Measurements from ENCODE around the gene DLG3.
"Not testable (repeated sequence)": the region's sequence is repeated elsewhere in the genome, so short reads cannot be mapped to it uniquely, and the experiment has no call there.

DLG3 gene

DNA sequence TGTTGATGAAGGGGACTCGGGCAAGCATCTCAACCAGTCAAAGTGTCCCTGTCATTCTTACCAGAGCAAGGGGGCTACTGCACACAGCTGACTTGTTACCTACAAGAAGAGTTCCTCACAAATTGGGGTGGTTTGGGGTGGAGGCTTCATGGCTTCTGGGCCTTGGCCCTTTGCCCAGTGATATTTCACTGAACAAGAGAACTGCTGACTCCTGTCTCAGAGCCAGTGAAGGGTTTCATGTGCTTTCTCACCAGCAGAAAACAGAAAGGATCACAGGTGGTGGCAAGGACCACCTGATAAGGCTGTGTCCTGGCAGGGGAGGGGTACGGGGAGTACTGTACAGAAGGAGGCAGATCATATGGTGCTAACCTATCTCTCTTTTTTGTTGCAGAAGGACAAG, 53.5 kb downstream of the DLG3 start:
- no peak for DNase-seq
- intact Hi-C loops (cut with DNase I) = no loop called here

DNA sequence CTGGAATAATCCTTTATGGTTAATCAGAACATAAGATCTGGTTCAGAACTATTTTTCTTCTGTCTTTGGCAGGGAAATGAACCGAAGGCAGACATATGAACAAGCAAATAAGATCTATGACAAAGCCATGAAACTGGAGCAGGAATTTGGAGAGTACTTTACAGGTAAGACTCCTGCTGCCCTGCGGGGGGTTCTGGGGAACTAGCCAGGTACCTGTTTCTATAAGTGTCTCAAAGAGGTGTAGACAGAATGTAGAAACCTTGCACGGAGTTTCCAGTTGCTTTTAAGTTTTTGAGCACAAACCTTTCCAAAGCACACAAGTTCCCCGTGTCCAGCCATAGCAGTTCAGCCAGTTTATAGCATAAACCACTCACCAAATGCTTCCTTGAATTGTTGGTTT, 56.2 kb downstream of the DLG3 start:
- no peak for DNase-seq
- intact Hi-C loops (cut with DNase I) = no loop called here

DNA sequence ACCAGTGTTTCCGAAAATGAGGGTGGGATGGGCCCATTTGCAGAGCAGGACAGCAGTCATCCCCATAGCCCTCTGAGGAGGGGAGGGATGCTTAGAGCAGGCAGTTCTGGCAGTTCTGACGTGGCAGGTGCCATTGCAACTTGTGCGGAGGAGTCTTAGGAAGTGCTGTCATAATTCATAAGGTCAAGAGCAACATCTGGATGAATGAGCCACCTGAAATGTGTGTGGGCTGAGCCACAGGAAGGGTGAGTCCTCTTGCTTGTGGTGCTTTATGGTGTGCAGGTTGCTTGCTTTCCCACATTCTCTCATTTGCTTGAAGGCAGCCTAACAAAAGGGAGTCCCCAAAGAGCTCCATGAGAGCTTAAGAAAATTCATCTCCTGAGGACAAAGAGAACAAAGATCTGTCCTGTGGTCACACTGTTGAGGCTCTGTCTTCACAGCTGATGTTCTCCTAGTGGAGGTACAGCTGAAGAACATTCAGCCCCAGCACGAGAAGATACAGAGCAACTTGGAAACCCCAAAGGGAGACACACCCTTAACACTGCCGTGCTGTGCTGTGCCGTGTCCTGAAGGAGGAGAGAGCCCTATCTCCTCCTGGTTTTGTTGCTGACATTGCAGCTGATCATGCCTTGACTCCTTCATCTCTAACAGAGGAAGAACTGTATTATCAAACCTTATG, 60.3 kb downstream of the DLG3 start:
- no peak for DNase-seq
- intact Hi-C loops (cut with DNase I) = no loop called here

DNA sequence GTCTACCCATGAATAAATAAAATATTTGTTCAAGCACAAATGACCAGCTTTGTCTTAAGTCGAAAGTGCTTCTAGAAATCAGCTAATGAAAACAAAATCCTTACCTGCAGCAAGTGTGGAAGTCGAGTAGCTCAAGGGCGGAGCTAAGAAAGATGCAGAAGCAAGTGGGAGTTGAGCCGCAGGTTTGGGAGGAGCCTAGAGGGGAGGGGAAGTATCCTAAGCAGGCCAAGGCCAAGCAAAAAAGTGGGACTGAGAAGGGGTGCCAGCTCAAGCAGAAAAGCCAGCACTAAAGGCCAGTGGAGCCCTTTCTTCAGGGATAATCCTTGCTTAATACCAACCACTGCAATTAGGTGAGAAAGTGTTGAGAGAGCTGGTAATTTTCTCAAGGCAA, 60.8 kb downstream of the DLG3 start:
- DNase-seq = no peak
- intact Hi-C loops (cut with DNase I) = no loop called here

DNA sequence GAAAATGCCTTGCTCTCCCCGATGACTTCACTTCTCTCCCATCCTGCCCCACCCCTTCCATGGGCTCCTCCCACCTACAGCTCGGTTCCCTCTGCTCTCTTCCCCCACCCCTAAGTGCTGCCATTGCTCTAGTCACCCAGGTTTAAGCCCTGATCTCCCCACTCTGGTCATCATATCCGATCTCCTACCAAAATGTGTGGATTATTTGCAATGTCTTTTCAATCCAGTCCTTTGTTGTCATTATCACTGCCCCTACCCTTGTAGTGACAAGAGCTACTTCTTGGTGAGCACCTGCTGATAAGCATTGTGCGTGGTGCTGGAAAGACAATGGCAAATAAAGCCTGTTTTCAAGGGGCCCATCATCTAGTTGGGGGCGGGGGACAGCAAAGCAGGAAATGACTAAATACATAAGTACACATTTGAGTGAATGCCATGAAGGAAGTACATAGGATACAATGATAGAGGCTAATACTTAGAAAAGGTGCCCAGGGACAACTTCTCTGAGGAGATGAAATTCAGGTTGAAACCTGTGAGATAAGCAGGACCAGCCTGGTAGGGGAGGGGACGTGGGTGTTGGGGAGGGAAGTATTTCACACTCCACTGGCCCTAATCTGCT, 63.8 kb downstream of the DLG3 start:
- intact Hi-C loops (cut with DNase I) = no loop called here
- DNase-seq = no peak

DNA sequence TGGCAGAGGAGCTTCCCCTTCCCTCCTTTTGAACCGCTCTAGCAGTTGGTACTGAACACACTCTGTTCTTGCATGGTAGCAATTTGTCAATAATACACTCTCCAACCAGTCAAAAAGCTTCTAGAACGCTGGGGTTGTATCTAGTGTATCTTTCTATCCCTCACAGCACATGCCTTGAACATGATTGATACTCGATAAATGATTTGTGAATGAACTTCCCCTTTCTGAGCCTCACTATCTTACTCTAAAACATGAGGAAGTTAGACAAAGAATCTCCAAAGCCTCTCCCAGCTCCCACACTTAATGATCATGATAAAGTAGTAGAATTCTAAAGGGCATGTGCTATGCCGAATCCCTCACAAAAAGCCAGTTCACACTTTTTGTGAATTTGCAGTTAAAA, 64.4 kb downstream of the DLG3 start:
- no peak for DNase-seq
- intact Hi-C loops (cut with DNase I) = no loop called here

DNA sequence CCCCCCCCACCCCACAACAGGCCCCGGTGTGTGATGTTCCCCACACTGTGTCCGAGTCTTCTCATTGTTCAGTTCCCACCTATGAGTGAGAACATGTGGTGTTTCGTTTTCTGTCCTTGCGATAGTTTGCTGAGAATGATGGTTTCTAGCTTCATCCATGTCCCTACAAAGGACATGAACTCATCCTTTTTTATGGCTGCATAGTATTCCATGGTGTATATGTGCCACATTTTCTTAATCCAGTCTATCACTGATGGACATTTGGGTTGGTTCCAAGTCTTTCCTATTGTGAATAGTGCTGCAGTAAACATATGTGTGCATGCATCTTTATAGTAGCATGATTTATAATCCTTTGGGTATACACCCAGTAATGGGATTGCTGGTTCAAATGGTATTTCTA, 70.6 kb downstream of the DLG3 start:
- intact Hi-C loops (cut with DNase I); DNase-seq: not testable (repeated sequence)

DNA sequence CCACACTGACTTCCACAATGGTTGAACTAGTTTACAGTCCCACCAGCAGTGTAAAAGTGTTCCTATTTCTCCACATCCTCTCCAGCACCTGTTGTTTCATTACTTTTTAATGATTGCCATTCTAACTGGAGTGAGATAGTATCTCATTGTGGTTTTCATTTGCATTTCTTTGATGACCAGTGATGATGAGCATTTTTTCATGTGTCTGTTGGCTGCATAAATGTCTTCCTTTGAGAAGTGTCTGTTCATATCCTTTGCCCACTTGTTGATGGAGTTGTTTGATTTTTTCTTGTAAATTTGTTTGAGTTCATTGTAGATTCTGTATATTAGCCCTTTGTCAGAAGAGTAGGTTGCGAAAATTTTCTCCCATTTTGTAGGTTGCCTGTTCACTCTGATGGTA, 71.1 kb downstream of the DLG3 start:
- intact Hi-C loops (cut with DNase I) = not testable (repeated sequence)

DNA sequence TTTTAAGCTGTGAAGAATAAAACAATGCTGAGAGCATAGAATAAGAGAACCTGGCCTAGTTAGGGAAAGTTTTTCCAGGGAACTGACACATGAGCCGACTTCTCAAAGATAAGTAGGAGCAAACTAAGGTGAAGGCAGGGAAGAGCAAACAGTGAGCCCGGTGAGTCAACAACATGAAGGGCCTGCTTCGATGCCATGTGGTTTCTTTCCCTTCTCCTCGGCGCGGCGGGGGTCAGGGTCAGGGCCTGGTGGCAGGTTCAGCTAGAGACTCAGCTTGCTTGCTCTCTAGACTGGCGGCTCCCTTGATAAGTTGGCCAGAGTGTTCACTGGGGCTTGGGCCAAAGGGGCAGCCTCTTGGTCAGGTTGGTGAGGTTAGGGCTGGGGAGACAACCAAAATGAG, 81.1 kb downstream of the DLG3 start:
- no peak for DNase-seq
- intact Hi-C loops (cut with DNase I) = no loop called here

More for the DNA sequence above, 71.1 kb downstream of the DLG3 start:
- not testable (repeated sequence) for DNase-seq

DNA sequence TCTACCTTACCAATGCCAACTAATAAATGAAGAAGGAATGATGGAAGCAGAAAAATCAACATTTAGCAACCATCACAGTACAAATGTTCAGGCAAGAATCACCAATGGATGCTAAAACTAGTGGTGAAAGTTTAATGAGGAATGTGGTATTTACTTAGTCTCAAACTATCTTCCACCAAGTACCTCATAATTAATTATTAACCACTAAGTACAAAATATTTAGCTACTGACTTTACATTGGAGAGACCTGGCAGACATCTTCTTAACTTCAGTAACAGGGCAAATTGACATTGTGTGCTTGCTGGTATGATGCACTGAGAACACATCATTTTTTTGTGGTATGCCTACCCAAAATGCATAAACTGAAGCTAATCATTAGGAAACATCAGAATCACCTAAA, 82.4 kb downstream of the DLG3 start:
- DNase-seq = no peak
- intact Hi-C loops (cut with DNase I) = no loop called here

DNA sequence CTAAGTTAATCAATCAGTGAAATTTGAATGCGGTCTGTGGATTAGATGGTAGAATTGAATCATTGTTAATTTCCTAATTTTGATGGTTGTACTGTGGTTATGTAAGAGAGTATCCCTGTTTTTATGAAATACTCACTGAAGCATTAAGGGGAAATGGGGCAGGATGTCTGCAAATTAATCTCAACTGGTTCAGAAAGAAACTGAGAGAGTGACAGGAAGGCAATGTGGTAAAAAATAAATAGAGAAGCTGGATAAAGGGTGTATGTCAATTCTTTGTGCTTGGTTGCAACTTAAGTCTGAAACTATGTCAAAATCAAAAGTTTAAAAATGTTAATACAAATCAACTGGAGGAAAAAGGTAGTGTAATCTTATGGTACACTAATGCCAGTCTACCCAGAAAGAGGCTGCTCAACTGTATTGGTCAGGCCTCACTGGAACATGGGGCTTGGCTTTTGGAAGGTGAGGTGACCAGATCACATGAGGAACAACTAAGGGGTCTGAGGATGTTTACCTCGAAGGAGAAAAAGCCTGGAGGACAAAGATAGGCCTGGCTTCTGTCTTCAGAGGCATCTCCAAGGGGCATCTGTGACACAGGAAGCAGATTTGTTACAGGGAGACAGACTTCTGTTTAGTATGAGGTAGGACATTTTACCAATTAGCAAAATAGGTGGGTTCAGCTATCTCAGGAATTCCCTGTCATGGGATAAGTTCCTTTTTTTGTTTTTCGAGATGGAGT, 83.1 kb downstream of the DLG3 start:
- DNase-seq = no peak
- intact Hi-C loops (cut with DNase I) = no loop called here

DNA sequence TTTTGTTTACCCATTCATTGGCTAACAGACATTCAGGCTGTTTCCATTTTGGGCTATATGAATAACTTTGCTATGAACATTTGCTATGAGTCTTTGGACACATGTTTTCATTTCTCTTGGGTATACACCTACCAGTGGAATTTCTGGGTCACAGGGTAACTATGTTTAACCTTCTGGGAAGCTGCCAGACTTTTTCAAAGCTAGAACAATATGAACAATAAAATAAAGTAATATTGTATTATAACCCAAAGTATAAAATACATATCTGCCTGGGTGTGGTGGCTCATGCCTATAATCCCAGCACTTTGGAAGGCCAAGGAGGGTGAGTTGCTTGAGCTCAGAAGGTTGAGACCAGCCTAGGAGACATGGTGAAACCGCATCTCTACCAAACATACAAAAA, 90.6 kb downstream of the DLG3 start:
- intact Hi-C loops (cut with DNase I) = no loop called here
- DNase-seq = no peak

DNA sequence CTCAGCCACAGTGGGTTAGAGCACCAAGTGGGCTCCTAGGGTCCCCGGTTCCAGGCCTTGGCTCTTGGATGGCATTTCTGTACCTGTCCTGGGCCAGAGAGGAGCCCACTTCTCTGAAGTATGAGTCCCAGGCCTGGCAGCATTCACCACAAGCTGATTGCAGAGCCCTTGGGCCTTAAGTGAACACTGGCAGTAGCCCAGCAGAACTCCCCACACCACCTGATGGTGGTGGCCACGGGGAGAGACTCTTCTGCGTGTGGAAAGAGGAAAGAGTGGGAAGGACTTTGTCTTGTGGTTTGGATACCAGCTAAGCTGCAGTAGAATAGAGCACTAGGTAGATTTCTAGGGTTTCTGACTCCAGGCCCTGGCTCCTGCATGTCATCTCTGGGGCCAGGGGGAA, 104.8 kb downstream of the DLG3 start:
- intact Hi-C loops (cut with DNase I) = no loop called here
- no peak for DNase-seq

DNA sequence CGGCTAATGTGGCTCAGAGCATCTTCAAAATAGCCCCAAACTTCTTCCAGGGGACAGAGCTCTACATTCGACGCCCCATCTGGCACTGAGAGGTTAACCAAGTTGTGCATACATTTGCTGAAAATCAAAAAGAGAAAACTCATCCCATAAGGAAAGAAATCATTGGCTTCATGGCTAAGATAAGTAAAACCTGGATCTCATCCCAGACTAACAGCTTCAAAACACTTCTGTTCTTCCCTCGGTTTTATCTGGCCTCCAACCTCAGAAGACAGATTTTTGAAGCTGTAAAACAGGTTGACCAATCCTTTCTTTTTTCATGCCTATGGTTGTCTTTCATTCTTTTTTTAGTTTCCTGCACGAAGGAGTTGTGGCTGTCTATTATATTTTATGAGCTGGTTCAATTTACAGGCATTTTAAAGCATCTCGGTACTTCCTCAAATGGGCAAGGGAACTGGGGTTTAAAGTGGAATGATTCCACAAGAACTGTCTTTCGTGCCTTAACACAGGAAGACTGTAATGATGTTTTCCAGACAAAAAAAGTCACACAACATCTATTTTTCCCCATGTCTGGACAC, 107.6 kb downstream of the DLG3 start:
- intact Hi-C loops (cut with DNase I) = no loop called here
- no peak for DNase-seq

DNA sequence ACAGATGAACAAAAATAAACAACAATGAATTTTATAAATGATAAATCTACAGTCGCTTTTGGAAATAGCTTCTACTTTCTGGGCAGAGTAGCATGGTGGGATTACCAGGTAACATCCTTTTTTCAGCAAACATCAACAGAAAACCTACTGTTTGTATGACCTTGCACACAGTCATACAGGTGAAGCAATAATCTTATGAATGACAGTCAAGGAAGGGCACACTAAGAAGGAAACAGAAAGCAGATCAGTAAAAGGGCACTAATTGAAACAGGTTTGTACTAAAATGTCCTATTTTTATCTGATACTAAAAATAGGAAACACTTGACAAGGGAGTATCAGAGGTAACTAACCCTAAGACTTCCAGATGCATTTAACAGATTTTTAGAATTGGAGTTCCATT, 108.9 kb downstream of the DLG3 start:
- no peak for DNase-seq
- intact Hi-C loops (cut with DNase I) = no loop called here

DNA sequence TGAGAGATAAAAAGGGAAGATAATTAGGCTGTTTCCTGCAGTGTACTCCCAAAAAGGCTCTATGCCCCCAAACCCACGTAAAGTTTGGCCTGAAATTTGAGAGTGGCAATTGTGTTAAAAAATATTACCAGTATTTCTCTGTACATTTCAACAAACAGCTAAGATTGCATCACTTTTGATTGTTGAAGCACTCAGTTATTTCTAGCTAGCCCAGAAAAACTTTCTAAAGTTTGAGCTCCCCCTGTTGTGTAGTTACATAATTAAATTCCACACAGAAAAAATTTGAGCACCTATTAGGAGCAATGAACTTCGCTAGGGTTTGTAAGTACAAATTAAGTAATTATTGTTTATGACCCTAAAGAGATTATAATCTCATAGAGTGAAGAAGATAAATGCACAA, 109.4 kb downstream of the DLG3 start:
- intact Hi-C loops (cut with DNase I) = no loop called here
- DNase-seq = no peak

DNA sequence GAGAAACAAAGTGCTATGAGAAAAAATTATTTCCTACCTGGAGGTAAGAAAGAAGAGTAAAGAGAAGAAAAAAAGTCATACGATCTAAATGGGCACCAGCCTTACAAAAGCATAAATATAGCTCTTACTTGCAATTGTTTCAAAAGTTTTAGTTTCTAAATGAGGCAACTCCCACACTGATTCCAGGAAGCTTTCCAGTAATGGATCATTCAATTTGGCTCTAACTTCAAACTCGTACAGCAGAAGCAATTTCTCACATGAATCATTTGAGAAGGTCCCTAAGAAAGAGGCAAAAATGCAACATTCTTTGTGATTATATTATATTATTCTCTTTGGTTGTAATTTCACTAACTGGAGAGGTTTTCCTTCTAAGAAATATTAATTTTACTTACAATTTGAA, 109.9 kb downstream of the DLG3 start:
- intact Hi-C loops (cut with DNase I) = no loop called here
- no peak for DNase-seq

DNA sequence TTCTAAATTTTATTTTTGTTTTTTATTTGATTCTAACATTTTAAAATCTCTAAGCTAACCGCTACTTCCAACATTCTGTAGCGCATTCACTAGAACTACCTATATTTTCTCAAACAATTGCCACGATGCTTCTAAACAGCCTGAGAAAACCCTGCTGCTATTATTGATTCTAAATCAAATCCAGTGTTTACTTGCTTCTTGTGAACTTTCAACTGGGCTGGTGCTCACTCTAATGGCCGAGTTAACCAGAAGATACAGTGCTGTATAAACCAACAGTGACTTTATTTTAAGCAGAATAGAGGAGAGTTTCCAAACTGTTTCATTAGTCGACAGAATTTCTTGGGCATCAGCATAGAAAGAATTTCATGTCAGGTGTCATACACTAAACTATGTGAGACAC, 110.3 kb downstream of the DLG3 start:
- intact Hi-C loops (cut with DNase I) = no loop called here
- DNase-seq = no peak
